ENCODE results near the gene AMZ1. TPM values are rescaled to one million over a fixed set of nuclear protein-coding genes. Genes with fewer than 3 reads are reported as not detected.

The AMZ1 gene
- total RNA-seq, 1 experiment from 2014 or later = 0.07 TPM

DNA sequence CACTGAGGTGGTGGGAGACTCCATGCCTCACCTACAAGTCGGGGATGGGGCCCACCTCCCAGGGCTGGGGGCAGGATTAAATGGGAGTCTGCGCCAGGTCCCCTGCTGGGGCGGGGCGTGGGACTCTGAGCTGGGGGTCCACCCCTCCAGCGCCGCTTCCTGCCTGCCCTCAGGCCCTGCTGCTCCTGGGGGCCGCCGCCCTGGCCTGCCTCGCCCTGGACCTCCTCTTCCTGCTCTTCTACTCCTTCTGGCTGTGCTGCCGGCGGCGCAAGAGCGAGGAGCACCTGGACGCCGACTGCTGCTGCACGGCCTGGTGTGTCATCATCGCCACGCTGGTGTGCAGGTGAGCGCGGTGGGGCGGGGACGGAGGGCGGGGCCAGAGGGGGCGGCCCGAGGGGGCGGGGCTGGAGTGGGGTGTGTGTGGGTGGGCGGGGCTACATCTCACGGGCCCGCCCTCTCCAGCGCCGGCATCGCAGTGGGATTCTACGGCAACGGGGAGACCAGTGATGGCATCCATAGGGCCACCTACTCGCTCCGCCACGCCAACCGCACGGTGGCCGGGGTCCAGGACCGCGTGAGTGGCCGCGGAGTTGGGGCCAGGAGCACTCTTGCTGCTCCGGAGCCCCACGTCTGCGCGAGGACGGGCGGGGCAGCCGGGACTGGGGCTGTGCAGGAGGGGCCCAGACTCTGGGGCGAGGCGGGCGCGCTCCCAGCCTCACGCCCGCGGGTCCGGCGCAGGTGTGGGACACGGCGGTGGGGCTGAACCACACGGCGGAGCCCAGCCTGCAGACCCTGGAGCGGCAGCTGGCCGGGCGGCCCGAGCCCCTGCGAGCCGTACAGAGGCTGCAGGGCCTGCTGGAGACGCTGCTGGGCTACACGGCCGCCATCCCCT lies 41.1 kb upstream of the AMZ1 start:
- H3K36me3 ChIP-seq (replicated peaks; ENCODE audit: control insufficient read depth, insufficient read depth, low read length) = peaks cover 20% of the 10 kb centered on the region
- H3K27me3 ChIP-seq (ENCODE audit: control insufficient read depth, insufficient read depth, low read length) = no peaks in the 10 kb centered on the region
- peak overlapping the region; percentile 21; the same call in 1 of the 2 replicates for H3K4me3 ChIP-seq (ENCODE audit: insufficient read depth, low read depth, low read length)
- DNase-seq = peak; percentile 99

DNA sequence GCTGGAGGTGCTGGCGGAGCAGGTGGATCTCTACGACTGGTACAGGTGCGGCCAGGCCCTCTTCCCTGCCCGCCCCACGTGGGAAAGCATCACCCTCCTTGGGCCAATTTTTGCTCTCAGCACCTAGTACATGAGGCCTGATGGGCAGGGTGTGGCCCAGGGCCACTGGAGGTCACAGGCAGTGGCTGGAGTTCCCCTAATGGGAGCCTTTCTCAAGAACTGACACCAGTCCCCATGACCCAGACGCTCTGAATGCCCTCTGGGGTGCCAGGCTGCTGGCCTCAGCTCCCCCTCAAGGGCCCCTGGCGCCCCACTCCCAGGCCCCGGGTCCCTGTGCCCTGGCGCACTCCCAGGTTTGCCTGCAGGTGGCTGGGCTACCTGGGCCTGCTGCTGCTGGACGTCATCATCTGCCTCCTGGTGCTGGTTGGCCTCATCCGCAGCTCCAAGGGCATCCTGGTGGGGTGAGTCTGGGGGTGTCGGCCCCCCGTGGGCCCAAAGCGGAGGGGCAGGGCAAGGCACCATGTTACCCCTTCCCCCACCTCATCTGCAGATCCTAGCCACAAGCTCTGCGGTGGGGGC lies 40.3 kb upstream of the AMZ1 start:
- H3K36me3 ChIP-seq (replicated peaks; ENCODE audit: control insufficient read depth, insufficient read depth, low read length) = peaks cover 21% of the 10 kb centered on the region
- DNase-seq = no peak
- no peak overlapping the region for H3K4me3 ChIP-seq (ENCODE audit: insufficient read depth, low read depth, low read length)
- no peaks in the 10 kb centered on the region for H3K27me3 ChIP-seq (ENCODE audit: control insufficient read depth, insufficient read depth, low read length)

GRCh38 chr7:2649139-2649838 lies 38.7 kb upstream of the AMZ1 start:
- DNase-seq = no peak
- no peaks in the 10 kb centered on the region for H3K27me3 ChIP-seq (ENCODE audit: control insufficient read depth, insufficient read depth, low read length)
- H3K36me3 ChIP-seq (replicated peaks; ENCODE audit: control insufficient read depth, insufficient read depth, low read length) = peaks cover 21% of the 10 kb centered on the region
- no peak overlapping the region for H3K4me3 ChIP-seq (ENCODE audit: insufficient read depth, low read depth, low read length)

DNA sequence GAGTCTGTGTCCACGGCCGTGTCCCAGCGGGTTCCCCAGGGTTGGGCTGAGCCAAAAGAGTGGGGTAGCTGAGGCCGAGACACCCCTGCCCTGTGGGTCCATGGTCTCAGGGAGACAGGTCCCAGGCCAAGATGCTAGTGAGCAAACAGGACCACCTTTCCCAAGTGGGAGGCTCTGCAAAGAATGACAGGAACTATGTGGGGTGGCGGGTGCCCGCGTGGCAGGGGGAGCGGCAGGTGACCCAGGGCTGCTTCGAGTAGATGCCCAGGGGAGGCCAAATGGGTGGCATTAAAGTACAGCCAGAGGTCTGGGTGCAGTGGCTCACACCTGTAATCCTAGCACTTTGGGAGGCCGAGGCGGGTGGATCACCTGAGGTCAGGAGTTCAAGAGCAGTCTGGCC lies 38.0 kb upstream of the AMZ1 start:
- H3K27me3 ChIP-seq (ENCODE audit: control insufficient read depth, insufficient read depth, low read length) = no peaks in the 10 kb centered on the region
- no peak overlapping the region for H3K4me3 ChIP-seq (ENCODE audit: insufficient read depth, low read depth, low read length)
- no peak for DNase-seq
- peaks cover 22% of the 10 kb centered on the region for H3K36me3 ChIP-seq (replicated peaks; ENCODE audit: control insufficient read depth, insufficient read depth, low read length)

GRCh38 chr7:2650451-2650850 lies 37.6 kb upstream of the AMZ1 start:
- Histone ChIP-seq H3K36me3 (replicated peaks; ENCODE audit: control insufficient read depth, insufficient read depth, low read length) (peaks cover 24% of the 10 kb centered on the region), H3K27me3 (ENCODE audit: control insufficient read depth, insufficient read depth, low read length) (no peaks in the 10 kb centered on the region), H3K4me3 (ENCODE audit: insufficient read depth, low read depth, low read length) (no peak overlapping the region)
- DNase-seq = no peak

- no peaks in the 10 kb centered on the region for H3K27me3 ChIP-seq (ENCODE audit: control insufficient read depth, insufficient read depth, low read length)
- no peak overlapping the region for H3K4me3 ChIP-seq (ENCODE audit: insufficient read depth, low read depth, low read length)
- H3K36me3 ChIP-seq (replicated peaks; ENCODE audit: control insufficient read depth, insufficient read depth, low read length) = peaks cover 30% of the 10 kb centered on the region
- DNase-seq = peak; percentile 80
Measured at GRCh38 chr7:2651336-2651735, 36.7 kb upstream of the AMZ1 start.

DNA sequence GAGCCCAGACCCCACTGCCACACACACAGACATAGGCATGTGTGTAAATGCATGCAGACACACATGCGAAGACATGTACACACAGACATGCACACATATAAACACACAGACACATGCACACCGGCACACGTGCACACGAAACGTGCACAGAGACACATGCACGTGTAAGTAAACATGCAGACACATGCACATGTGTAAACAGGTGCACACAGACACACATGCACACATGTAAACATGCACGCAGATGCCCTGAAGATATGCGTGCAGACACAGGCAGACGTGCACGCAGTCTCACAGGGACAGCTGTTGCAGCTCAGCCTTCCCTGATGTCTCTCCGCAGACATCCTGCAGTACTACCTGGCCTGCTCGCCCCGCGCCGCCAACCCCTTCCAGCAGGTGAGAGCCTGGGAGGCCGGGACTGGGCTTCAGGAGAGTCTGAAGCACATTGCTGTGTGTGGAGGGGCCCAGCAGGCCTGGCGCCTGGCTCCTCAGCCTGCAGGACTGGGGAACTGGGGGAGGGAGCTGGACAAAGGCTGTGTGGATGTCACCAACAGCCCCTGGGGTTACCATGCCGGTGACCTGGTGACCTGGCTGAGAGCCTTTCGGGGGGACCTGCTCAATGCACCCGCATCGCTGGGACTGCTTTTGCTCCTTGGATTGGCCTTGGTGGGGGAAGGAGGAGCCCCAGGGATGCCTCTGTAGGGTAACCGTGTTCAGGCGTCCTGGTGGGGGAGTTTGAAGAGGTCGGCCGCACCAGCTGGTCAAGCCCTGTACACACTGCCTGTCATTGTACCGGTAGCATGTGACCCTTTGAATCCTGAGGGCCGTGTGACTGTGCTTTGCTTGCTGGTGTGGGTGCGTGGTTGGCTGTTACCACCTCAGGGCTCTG lies 35.9 kb upstream of the AMZ1 start:
- no peak overlapping the region for H3K4me3 ChIP-seq (ENCODE audit: insufficient read depth, low read depth, low read length)
- peaks cover 32% of the 10 kb centered on the region for H3K36me3 ChIP-seq (replicated peaks; ENCODE audit: control insufficient read depth, insufficient read depth, low read length)
- DNase-seq = no peak
- no peaks in the 10 kb centered on the region for H3K27me3 ChIP-seq (ENCODE audit: control insufficient read depth, insufficient read depth, low read length)

DNA sequence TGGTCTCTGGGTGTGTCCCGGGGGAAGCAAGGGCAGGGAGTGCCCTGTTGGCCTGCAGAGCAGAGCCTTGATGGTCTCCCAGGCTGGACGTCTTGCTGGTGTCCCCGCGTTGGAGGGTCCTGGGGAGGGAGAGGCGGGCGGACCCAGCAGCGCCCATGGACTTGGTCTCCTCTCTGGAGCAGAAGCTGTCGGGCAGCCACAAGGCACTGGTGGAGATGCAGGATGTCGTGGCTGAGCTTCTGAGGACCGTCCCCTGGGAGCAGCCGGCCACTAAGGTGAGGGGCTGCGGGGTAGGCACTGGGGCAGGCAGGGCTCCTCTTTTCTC lies 35.3 kb upstream of the AMZ1 start:
- DNase-seq = no peak
- no peaks in the 10 kb centered on the region for H3K27me3 ChIP-seq (ENCODE audit: control insufficient read depth, insufficient read depth, low read length)
- H3K4me3 ChIP-seq (ENCODE audit: insufficient read depth, low read depth, low read length) = no peak overlapping the region
- peaks cover 31% of the 10 kb centered on the region for H3K36me3 ChIP-seq (replicated peaks; ENCODE audit: control insufficient read depth, insufficient read depth, low read length)

- H3K4me3 ChIP-seq (ENCODE audit: insufficient read depth, low read depth, low read length) = no peak overlapping the region
- DNase-seq = no peak
- no peaks in the 10 kb centered on the region for H3K27me3 ChIP-seq (ENCODE audit: control insufficient read depth, insufficient read depth, low read length)
- peaks cover 26% of the 10 kb centered on the region for H3K36me3 ChIP-seq (replicated peaks; ENCODE audit: control insufficient read depth, insufficient read depth, low read length)
Measured at GRCh38 chr7:2654059-2654458, 33.9 kb upstream of the AMZ1 start.

DNA sequence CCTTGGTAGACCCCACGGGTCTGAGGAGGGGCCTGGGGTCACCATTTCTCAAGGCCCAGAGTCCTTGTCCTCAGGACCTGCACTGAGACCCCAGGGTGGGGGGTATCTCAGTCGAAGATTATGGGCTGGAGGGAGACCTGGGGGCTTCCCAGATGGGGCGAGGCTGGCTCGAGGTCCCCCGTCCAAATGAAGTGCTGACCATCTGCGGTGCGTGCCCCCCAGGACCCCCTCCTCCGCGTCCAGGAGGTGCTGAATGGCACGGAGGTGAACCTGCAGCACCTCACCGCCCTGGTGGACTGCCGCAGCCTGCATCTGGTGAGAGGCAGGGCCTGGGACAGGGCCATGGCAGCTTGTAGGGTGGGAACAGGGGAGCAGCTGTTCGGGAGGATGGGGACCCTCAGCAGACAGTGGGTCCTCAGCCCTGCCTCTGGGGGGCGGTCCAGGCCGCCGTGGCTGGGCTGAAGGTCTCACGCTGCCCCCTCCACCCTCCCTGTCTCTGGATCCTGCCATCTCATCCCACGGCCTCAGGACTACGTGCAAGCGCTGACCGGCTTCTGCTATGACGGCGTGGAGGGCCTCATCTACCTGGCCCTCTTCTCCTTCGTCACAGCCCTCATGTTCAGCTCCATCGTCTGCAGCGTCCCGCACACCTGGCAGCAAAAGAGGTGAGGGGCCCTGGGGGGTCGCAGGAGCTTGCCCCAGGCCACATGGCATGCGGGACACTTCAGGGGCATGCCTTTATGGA lies 32.0 kb upstream of the AMZ1 start:
- Histone ChIP-seq H3K36me3 (replicated peaks; ENCODE audit: control insufficient read depth, insufficient read depth, low read length) (peaks cover 18% of the 10 kb centered on the region), H3K27me3 (ENCODE audit: control insufficient read depth, insufficient read depth, low read length) (no peaks in the 10 kb centered on the region), H3K4me3 (ENCODE audit: insufficient read depth, low read depth, low read length) (no peak overlapping the region)
- DNase-seq = no peak

GRCh38 chr7:2657208-2657607 lies 30.8 kb upstream of the AMZ1 start:
- Histone ChIP-seq H3K27me3 (ENCODE audit: control insufficient read depth, insufficient read depth, low read length) (no peaks in the 10 kb centered on the region), H3K36me3 (replicated peaks; ENCODE audit: control insufficient read depth, insufficient read depth, low read length) (peaks cover 14% of the 10 kb centered on the region), H3K4me3 (ENCODE audit: insufficient read depth, low read depth, low read length) (no peak overlapping the region)
- DNase-seq = no peak

DNA sequence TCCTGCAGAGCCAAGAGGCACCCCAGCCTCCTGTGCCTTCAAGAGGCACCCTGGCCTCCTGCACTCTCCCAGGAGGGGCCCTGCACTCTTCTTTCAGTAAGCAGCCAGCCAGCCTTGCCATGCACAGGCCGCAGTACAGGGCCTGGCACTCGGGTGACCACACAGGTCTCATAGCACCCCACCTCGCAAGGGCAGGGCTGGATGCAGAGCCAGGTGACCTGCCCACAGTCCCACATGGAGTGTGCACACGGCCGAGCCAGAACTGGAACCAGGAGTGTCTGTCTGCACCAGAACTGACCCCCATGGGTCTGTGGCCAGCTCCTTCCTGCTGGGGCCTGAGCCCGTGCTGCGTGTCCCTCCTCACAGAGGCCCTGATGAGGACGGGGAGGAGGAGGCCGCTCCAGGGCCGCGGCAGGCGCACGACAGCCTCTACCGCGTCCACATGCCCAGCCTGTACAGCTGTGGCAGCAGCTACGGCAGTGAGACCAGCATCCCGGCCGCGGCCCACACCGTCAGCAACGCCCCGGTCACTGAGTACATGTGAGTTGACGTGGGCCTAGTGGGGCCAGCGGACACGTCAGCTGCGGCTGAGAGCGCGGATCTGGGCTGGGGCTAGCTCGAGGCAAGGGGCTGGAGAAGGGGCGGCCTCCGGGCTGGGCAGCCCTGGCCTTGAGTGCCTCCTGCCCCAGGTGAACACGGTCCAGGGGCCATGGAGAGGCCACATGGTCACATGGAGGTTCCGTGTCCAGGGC lies 29.9 kb upstream of the AMZ1 start:
- peaks cover 14% of the 10 kb centered on the region for H3K36me3 ChIP-seq (replicated peaks; ENCODE audit: control insufficient read depth, insufficient read depth, low read length)
- H3K4me3 ChIP-seq (ENCODE audit: insufficient read depth, low read depth, low read length) = no peak overlapping the region
- H3K27me3 ChIP-seq (ENCODE audit: control insufficient read depth, insufficient read depth, low read length) = no peaks in the 10 kb centered on the region
- DNase-seq = no peak

GRCh38 chr7:2658941-2659340 lies 29.1 kb upstream of the AMZ1 start:
- H3K36me3 ChIP-seq (replicated peaks; ENCODE audit: control insufficient read depth, insufficient read depth, low read length) = peaks cover 14% of the 10 kb centered on the region
- no peaks in the 10 kb centered on the region for H3K27me3 ChIP-seq (ENCODE audit: control insufficient read depth, insufficient read depth, low read length)
- H3K4me3 ChIP-seq (ENCODE audit: insufficient read depth, low read depth, low read length) = no peak overlapping the region
- no peak for DNase-seq

All from H7 (cell line).